Amniotic epithelial cell (primary cell): ENCODE measurements around the gene CCDC102B.
"Not testable (repeated sequence)": the region's sequence is repeated elsewhere in the genome, so short reads cannot be mapped to it uniquely, and the experiment has no call there.

Experiments used
- DNase-seq: peaks from one replicate; pipeline ENCODE4 v3.0.0-alpha.2; 2010; ENCODE audit warnings: low read depth

CCDC102B gene

DNA sequence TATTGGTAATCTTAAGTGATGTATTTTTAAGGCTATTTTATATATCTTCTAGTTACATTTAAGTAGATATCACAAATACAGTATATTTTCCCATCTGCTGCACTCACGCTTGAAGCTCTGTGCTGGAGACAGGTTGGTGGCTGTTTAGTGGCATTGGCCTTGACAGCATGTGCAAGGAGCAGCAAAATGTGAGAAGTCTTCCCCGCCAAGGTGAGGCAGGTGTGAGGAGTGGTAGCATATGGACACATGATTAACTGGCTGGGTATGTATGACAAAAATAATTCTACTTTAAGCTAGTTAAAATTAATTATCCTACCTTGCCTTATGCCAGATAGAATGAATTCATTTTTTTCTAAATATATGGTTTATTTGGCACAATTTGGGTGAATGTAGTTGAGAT lies 117.2 kb downstream of the CCDC102B start:
- DNase-seq = no peak

DNA sequence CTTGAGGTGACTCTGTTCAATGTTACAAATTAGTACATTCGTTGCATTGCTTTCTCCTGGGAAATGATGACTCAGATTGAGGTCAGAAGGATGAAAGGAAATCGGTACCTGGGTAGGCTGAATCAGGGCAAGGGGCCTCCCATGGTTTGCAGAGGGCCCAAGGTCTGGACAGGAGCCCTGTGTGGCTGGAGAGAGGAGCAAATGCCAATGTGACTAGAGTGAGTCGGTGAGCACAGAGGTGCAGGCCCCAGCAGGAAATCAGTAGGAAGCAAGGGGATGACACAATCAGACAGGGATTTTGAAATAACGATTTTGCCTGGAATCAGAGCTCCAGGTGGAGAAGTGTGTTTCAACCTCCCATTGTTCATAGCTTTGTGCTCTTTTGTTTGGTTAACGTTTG lies 118.9 kb downstream of the CCDC102B start:
- peak; percentile 1 for DNase-seq

- no peak for DNase-seq
Measured at GRCh38 chr18:68918216-68918615, 120.3 kb downstream of the CCDC102B start.

DNA sequence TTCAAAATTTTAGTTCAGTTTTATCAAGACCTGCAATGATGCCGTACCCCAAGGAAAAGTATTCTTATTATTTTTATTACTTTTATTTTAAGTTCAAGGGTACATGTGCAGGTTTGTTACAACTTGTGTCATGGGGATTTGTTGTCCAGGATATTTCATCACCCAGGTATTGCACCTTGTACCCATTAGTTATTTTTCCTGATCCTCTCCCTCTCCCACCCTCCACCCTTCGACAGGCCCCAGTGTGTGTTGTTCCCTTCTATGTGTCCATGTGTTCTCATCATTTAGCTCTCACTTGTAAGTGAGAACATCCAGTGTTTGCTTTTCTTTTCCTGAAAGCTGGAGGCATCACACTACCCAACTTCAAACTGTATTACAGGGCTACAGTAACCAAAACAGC lies 122.0 kb downstream of the CCDC102B start:
- no peak for DNase-seq

- DNase-seq = no peak
Measured at GRCh38 chr18:68922392-68922791, 124.5 kb downstream of the CCDC102B start.

GRCh38 chr18:68925268-68925667 lies 127.4 kb downstream of the CCDC102B start:
- peak; percentile 1 for DNase-seq

DNA sequence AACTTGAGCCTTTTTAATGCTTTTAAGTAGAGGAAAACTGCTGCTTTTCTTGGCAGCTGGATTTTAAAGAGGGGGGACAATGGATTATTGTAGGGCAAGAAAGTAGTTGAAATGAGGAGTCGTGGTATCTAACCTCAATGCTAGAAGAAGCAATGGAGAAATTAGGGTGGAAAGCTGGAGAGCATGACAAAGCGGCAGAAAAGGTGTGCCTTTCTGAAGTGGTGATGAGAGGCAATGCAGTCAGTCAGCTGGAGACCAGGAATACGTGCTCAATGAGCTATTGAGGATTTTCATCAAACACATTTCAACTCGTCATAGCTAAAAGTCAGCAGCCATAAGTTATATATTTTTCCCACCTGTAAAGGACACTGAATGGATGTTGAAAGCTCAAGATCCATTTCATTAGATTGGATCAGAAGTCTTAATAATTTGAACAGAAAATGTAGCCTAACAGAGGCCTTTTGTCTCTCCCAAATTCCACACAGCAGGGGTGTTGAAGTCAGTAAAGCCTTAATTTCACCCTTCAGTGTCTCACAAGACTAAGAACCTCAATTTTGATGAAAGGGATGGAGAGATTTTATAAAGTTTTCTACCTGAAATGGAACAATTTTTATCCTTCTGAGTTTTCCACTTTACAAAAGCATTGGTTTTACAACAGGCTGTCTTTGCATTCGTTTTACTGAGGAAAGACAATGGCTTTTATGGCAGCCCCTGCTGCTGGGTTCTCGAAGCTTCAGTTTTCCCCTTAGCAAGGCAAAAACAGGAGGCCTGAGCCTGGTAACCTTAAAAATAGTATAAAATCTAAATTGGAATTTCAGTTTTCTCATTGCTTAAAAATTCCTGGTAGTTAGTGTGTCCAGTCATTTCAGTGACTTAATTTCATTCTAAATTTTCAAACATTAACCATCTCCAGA lies 131.1 kb downstream of the CCDC102B start:
- DNase-seq = no peak

DNA sequence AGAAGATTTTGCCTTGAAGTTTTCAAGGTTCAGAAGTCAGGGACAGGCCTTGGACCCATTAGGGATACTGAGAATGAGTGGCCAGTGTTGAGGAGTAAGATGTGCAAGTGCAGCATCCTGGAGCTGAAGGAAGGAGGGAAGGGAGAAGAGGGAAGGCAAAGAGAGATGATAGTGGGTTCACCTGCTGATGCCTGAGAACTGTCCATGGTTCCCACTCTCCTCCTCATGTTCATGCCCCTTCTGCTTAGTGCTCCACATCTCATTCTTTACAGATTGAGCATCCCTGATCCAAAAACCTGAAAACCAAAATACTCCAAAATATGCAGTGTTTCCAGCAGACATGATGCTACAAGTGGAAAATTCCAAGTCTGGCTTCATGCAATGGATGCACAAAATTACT lies 137.8 kb downstream of the CCDC102B start:
- DNase-seq = peak; percentile 5

GRCh38 chr18:68937029-68937599 lies 139.2 kb downstream of the CCDC102B start:
- peak; percentile 8 for DNase-seq

DNA sequence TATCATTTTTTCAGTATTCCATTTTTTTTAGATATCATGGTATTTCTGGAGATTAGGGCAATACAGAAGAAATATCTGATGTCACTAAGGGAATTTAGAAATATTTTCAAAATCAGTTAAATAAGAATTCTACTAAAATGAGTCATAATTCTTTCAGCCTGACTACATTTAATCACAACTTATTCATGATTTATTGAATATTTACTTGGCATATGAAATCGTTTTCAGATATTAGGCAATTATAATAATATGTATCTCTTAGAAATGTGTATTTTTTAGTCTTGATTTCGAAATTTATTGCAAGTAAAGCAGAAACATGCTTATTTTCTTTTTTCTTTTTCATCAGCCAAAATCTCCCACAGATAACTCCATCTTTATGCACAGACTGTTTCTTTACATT lies 142.2 kb downstream of the CCDC102B start:
- peak; percentile 3 for DNase-seq

- no peak for DNase-seq
Measured at GRCh38 chr18:68940754-68941153, 142.9 kb downstream of the CCDC102B start.

GRCh38 chr18:68942230-68942629 lies 144.3 kb downstream of the CCDC102B start:
- DNase-seq = no peak

- not testable (repeated sequence) for DNase-seq
Measured at GRCh38 chr18:68943861-68944260, 146.0 kb downstream of the CCDC102B start.

- no peak for DNase-seq
Measured at GRCh38 chr18:68944330-68944729, 146.4 kb downstream of the CCDC102B start.

- DNase-seq = no peak
Measured at GRCh38 chr18:68944826-68945225, 146.9 kb downstream of the CCDC102B start.

GRCh38 chr18:68948622-68949021 lies 150.7 kb downstream of the CCDC102B start:
- no peak for DNase-seq

GRCh38 chr18:68954738-68955137 lies 156.9 kb downstream of the CCDC102B start:
- DNase-seq = no peak

DNA sequence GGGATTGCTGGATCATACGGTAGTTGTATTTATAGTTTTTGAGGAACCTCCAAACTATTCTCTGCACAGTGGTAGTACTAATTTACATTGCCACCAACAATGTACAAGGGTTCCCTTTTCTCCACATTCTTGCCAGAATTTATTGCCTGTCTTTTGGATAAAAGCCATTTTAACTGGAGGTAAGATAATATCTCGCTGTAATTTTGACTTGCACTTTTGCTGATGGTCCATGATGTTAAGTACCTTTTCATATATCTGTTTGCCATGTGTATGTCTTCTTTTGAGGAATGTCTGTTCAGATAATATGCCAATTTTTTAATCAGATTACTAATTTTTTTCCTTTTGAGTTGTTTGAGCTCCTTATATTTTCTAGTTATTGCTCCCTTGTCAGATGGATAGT lies 158.8 kb downstream of the CCDC102B start:
- no peak for DNase-seq

DNA sequence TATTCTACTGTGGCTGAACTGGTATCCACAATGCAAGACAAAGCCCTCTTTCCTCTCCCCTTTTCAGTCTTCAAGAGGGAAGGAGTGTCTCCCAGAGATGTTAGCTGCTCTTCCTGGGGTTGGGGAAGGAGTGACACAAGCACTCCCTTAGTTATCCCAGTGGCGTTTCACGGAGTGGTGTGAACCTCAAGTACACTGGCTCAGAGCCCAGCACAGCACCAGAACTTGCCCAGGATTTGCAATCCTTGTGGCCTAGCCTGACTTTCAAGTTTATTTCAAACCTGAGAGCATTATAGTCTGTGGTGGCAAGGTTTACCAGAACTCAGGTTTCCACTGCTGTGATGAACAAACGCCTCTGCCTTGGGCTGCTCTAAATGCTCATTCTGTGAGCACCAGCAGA lies 162.5 kb downstream of the CCDC102B start:
- DNase-seq = peak; percentile 6

GRCh38 chr18:68962623-68963022 lies 164.7 kb downstream of the CCDC102B start:
- DNase-seq = no peak

- DNase-seq = no peak
Measured at GRCh38 chr18:68965817-68966216, 167.9 kb downstream of the CCDC102B start.

GRCh38 chr18:68969027-68969426 lies 171.1 kb downstream of the CCDC102B start:
- DNase-seq = no peak

GRCh38 chr18:68972176-68972575 lies 174.3 kb downstream of the CCDC102B start:
- peak; percentile 13 for DNase-seq

- DNase-seq = no peak
Measured at GRCh38 chr18:68979737-68980136, 181.9 kb downstream of the CCDC102B start.
